Activated T-cell treated with anti-CD3 and anti-CD28 coated beads, Interleukin-2, amount 50 U/mL, for 1 hour (primary cell): ENCODE results near the gene MTURN.

ENCODE experiments used
- DNase-seq: peaks from one replicate; pipeline ENCODE4 v3.0.0-alpha.2; 2020

Gene MTURN

DNA sequence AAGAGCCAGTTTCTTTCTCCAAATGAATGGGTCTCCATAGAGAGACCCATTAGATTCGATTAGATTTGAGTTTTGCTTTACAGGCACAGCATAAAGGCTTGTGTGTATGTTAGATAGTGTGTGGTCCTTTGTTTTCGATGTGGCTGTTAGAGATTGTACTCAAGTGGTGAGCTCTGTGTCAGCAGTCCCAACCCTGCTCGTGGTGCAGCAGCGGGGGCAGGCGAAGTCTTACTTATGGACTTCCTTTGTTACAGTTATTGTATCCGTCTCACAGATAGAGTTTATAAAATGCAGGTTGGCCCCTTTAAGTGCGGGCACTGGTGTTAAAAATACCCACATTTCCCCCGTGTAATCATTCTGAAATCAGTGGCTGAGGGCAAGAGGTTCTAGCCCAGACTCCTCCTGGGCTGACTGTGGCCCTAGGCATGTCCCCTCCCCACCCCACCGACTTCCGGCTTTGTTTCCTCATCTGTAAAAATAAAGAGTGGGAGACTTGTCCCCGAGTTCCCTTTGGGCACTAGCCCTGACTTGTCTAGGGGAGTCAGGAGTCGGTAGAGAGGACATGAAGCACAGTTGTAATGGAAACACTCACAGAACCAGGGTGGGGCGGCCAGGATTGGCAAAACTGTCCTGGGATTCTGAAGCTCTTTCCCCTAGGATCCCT lies 28.6 kb downstream of the MTURN start:
- DNase-seq: no peak

DNA sequence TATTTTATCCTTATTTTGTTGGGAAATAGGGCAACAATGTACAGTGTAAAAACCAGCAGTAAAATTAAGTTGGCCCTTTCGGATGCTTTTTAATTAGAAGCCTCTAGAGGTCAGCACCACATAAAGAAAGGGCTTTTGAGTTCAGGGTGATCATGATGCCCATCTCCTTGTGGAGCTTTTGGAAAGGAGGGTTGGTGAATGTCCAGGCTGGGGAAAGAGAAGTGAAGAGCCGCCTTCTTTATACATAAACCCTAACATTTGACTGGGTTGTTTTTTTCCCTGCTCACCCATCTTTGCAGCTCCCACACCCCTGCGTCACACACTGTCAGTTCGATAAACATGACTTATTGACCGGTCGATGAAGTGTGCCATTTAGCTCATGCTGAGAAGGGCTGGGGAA lies 29.8 kb downstream of the MTURN start:
- no peak for DNase-seq

- no peak for DNase-seq
These were observed 30.8 kb downstream of the MTURN start for GRCh38 chr7:30165590-30165989.

GRCh38 chr7:30166155-30166840 lies 31.5 kb downstream of the MTURN start:
- DNase-seq: no peak

DNA sequence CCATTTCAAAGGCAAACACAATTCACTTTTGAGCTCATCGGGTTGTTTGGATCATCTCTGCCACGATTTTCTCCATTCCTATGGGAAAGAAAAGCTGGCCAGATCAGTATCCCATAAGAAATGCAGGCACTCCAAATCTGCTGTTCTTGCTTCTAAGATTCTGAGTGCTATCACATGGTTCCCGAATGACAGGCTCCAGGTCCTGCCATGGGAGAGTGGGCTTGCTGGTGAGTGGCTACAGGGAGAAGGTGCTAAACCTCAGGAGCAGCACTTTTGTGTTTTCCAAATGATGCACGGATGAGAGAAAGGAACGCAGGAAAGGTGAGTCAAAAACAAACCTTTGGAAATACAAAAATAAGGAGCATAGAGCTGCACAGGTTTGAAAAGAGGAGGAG lies 32.1 kb downstream of the MTURN start:
- DNase-seq: no peak

DNA sequence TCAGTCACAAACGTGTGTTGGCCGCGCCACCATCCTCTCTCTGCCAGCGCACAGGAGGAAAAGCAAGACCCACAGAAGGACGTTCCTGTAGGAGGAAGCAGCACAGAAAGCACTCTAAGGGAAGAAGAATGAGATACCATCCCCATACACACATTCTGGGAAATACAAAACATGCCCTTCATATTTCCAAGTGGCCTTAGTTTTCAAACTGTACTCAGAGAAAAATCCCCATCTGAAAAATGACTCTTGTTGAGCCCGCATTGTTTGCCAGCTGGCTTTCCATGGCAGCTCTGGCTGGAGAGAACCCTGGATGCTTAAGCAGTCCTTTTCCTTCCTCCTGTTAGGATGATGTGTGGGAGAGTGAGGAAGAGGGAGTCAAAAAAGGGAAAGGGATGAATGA lies 33.1 kb downstream of the MTURN start:
- no peak for DNase-seq

GRCh38 chr7:30168835-30169573 lies 34.2 kb downstream of the MTURN start:
- no peak for DNase-seq

DNA sequence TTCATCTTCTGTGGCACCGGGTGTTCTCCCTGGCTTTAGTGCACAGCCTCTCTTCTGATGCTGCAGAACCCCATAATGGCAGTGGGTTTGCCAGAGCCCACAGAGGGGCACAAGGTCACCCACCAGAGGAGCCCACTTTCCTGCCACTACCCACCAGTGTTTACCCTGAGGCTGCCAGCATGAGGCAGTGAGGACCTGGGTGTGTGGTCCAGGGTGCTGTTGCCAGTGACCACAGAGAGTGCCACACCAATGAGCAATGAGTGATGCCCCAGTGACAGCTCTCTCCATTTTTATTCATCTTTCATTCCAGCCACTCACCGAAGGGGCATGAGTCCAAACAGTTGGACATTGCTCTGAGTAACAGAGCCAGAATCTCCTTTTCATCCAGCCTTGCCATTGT lies 34.8 kb downstream of the MTURN start:
- no peak for DNase-seq

- no peak for DNase-seq
These were observed 35.9 kb downstream of the MTURN start for GRCh38 chr7:30170476-30171205.

- no peak for DNase-seq
These were observed 37.1 kb downstream of the MTURN start for GRCh38 chr7:30171766-30172447.

GRCh38 chr7:30172451-30172850 lies 37.7 kb downstream of the MTURN start:
- DNase-seq: no peak

DNA sequence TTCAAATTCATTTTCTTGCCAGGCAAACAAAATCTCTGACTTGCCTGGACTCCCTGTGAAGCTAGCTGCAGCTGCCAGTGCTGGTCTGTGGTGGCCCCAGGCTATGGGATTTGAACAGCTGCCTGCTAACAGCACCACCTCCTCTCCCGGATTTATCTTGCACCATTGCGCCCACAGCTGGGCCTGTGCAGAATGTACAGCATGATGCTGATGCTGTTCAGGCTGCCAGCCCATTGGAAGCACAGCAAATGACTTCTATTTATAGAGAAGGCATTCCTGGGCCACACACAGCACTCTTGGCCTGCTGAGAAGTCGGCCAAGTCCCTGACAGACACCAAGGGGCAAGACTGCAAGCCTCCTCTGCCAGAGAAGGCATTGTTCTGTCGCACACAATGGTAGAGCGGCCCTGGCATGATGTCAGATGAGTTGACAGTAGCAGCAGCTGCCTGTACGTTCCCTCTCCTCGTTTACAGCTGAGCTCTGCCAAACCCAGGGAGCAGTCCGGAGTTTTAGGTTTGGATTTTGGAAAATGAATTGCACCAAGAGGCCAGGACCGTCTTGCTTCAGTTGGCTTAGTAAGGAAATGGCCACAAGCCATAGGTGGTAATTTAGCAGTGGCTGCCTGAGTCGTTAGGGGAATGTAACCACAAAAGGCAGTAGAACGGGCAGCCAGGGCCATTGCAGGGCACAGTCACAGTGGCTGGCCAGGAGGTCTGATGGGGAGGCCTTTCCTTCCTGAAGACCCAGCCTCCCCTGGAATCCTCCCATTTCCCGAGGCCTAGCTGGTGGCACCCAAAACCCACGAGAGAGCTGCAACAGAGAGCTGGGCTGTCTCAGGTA lies 38.5 kb downstream of the MTURN start:
- no peak for DNase-seq

GRCh38 chr7:30175180-30175579 lies 40.4 kb downstream of the MTURN start:
- no peak for DNase-seq

DNA sequence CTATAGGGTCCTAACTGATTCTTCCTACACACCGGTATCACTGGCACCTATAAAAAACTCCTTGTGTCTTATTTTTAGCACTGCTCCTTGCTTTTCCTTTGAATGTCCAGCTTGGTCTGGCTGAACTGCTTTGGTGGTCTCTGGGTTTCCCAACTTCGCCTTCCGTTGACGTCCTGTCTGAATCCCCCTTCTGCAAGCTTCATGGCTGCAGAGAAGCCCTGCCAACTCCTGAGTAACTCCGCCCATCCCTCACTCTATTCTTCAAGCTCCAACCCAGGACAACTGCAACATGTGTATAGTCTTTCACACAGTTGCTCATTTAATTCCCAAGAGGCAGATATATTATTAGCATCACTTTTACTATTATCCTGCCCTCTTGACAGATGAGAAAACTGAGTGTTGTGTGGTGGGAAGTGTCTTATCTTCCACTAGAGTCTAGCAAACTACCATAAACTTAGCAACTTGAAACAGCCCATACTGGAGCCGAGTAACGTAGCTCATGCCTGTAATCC lies 40.9 kb downstream of the MTURN start:
- no peak for DNase-seq

GRCh38 chr7:30176463-30177109 lies 41.8 kb downstream of the MTURN start:
- DNase-seq: no peak

GRCh38 chr7:30177186-30177585 lies 42.4 kb downstream of the MTURN start:
- DNase-seq: no peak

DNA sequence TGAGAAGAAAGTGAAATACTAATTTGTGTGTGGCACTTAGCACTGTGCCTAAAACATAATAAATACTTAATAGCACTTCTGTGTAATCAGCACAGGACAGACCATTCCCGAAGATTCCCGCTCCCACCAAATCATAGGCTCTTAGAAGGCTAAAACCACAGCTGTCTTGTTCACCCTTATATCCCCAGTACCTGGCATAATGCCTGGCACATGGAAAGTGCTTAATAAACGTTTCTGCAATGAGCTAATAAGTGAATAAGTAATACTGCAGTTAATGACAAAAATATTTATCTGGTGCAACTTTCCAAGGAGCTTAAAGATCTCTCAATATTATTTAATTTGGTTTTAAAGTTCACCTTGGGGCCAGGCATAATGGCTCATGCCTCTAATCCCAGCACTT lies 43.2 kb downstream of the MTURN start:
- no peak for DNase-seq

- DNase-seq: no peak
These were observed 44.1 kb downstream of the MTURN start for GRCh38 chr7:30178748-30179436.

GRCh38 chr7:30180718-30181117 lies 45.9 kb downstream of the MTURN start:
- DNase-seq: no peak

GRCh38 chr7:30181211-30181610 lies 46.4 kb downstream of the MTURN start:
- DNase-seq: no peak
